MCF 10A (cell line): ENCODE results near the gene CTXND2. TPM values are rescaled to one million over a fixed set of nuclear protein-coding genes. Genes with fewer than 3 reads are reported as not detected.
"Not testable (repeated sequence)": the region's sequence is repeated elsewhere in the genome, so short reads cannot be mapped to it uniquely, and the experiment has no call there.

Experiments
- BruUV-seq: library from RNA; stranded (reverse); fragments of 400-500 nt; replicated peaks from 2 replicates; lab custom pipeline; 2021; lab: Mats Ljungman, UMichigan
- CTCF ChIA-PET: fragments of 300-600 bp; sonication (Branson Sonifier 250); formaldehyde crosslinking; extraction: SDS; loops from one replicate; lab custom pipeline; 2021; ENCODE audit warnings: antibody characterized with exemption, inconsistent platforms; lab: Yijun Ruan, JAX
- POLR2A ChIA-PET: fragments of 300-600, 350-650 bp; sonication (Branson Sonifier 250); formaldehyde crosslinking; extraction: SDS; loops from one replicate; lab custom pipeline; 2020; ENCODE audit warnings: antibody characterized with exemption, inconsistent platforms; lab: Yijun Ruan, JAX
- DNase-seq: peaks from one replicate; pipeline ENCODE4 v3.0.0-alpha.2; 2018; ENCODE audit not compliant: unreplicated experiment
- H3K27ac Mint-ChIP-seq: one replicate; pipeline ENCODE4 v1.8.0; 2022; ENCODE audit warnings: mild to moderate bottlenecking, low read depth, mixed read lengths; ENCODE audit not compliant: unreplicated experiment
- H3K27me3 Mint-ChIP-seq: one replicate; pipeline ENCODE4 v1.8.0; 2022; ENCODE audit warnings: mixed read lengths; ENCODE audit not compliant: insufficient read depth, unreplicated experiment
- H3K36me3 Mint-ChIP-seq: one replicate; pipeline ENCODE4 v1.8.0; 2022; ENCODE audit warnings: mild to moderate bottlenecking, moderate library complexity, mixed read lengths; ENCODE audit not compliant: insufficient read depth, unreplicated experiment
- H3K4me1 Mint-ChIP-seq: one replicate; pipeline ENCODE4 v1.8.0; 2022; ENCODE audit warnings: mixed read lengths; ENCODE audit not compliant: insufficient read depth, unreplicated experiment
- H3K4me3 Mint-ChIP-seq: one replicate; pipeline ENCODE4 v1.8.0; 2022; ENCODE audit warnings: mild to moderate bottlenecking, moderate library complexity, mixed read lengths; ENCODE audit not compliant: unreplicated experiment
- H3K9me3 Mint-ChIP-seq: one replicate; pipeline ENCODE4 v1.8.0; 2022; ENCODE audit warnings: mixed read lengths; ENCODE audit not compliant: unreplicated experiment
- intact Hi-C: fragments of 100-400 bp; cut with micrococcal nuclease; formaldehyde crosslinking; loops from 2 replicates; pipeline ENCODE4 v1.14.1; 2022
- total RNA-seq: library from RNA; stranded (reverse); gene quantifications from 2 replicates; pipeline ENCODE4 v1.2.3, GENCODE V29; 2022
- TF ChIP-seq, protein P1 (sequence below): fragments of 200-600 bp; IDR thresholded peaks from one replicate; pipeline ENCODE4 v1.8.0; 2022; ENCODE audit warnings: antibody characterized with exemption, mild to moderate bottlenecking; ENCODE audit not compliant: unreplicated experiment

The CTXND2 gene
- total RNA-seq, 1 experiment from 2014 or later, result not detected

GRCh38 chr1:150842964-150843363 lies 44.0 kb upstream of the CTXND2 start:
- H3K27ac Mint-ChIP-seq, result peak overlapping the region; percentile 42
- no peak for DNase-seq
- BruUV-seq, result no TSS peak
- no peak overlapping the region for H3K4me3 Mint-ChIP-seq
- intact Hi-C loops, result no loop called here
- H3K9me3 Mint-ChIP-seq, result no peaks in the 10 kb centered on the region
- H3K27me3 Mint-ChIP-seq, result no peaks in the 10 kb centered on the region
- H3K4me1 Mint-ChIP-seq, result no peaks in the 10 kb centered on the region
- H3K36me3 Mint-ChIP-seq, result peaks cover 77% of the 10 kb centered on the region
- CTCF ChIA-PET, result interaction anchor here (1.6 to 2.5 kb wide), 3 partner anchors 13 to 80 kb away, joined by 3 to 11 read pairs (median 8); no protein-coding TSS in a partner anchor
- POLR2A ChIA-PET, result interaction anchor here (1.2 kb wide), 1 partner anchor 12 kb away, joined by 3 read pairs; no protein-coding TSS in a partner anchor
- TF ChIP-seq, protein P1, sequence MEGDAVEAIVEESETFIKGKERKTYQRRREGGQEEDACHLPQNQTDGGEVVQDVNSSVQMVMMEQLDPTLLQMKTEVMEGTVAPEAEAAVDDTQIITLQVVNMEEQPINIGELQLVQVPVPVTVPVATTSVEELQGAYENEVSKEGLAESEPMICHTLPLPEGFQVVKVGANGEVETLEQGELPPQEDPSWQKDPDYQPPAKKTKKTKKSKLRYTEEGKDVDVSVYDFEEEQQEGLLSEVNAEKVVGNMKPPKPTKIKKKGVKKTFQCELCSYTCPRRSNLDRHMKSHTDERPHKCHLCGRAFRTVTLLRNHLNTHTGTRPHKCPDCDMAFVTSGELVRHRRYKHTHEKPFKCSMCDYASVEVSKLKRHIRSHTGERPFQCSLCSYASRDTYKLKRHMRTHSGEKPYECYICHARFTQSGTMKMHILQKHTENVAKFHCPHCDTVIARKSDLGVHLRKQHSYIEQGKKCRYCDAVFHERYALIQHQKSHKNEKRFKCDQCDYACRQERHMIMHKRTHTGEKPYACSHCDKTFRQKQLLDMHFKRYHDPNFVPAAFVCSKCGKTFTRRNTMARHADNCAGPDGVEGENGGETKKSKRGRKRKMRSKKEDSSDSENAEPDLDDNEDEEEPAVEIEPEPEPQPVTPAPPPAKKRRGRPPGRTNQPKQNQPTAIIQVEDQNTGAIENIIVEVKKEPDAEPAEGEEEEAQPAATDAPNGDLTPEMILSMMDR, result no peak

DNA sequence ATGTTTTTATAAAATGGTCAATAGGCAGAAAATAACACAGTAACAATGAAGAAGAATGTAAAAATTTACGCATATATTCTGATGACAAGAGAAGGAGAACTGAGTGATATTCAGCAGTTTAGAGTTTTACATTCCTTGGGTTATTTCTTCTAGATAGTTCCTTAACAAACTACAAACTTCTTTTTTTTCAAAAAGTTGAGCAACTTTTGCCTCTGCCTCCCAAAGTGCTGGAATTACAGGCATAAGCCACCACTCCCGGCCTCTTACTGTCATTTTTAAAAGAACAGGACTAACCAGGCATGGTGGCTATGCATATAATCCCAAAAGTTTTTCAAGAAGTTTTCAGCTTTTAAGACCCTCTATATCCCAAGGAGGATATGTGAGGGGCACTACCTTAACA lies 43.5 kb upstream of the CTXND2 start:
- ChIA-PET POLR2A (interaction anchor here (1.2 to 1.6 kb wide), 2 partner anchors 12 to 15 kb away, joined by 3 read pairs; no protein-coding TSS in a partner anchor), CTCF (interaction anchor here (0.6 to 2.5 kb wide), 4 partner anchors 12 to 79 kb away, joined by 3 to 11 read pairs (median 6); no protein-coding TSS in a partner anchor)
- intact Hi-C loops, result no loop called here

GRCh38 chr1:150846473-150847146 lies 40.3 kb upstream of the CTXND2 start:
- TF ChIP-seq, protein P1, result no peak
- intact Hi-C loops, result no loop called here
- Mint-ChIP-seq H3K27ac (no peak overlapping the region), H3K9me3 (no peaks in the 10 kb centered on the region), H3K27me3 (no peaks in the 10 kb centered on the region), H3K4me3 (no peak overlapping the region), H3K36me3 (peaks cover 63% of the 10 kb centered on the region), H3K4me1 (no peaks in the 10 kb centered on the region)
- no TSS peak for BruUV-seq
- ChIA-PET CTCF (interaction anchor here (1.5 kb wide), 1 partner anchor 149 kb away, joined by 5 read pairs; no protein-coding TSS in a partner anchor), POLR2A (no interaction called here)
- DNase-seq, result no peak

More for the DNA sequence above, 43.5 kb upstream of the CTXND2 start:
- no peaks in the 10 kb centered on the region for H3K27me3 Mint-ChIP-seq
- no peaks in the 10 kb centered on the region for H3K9me3 Mint-ChIP-seq
- TF ChIP-seq, protein P1, result no peak
- peaks cover 77% of the 10 kb centered on the region for H3K36me3 Mint-ChIP-seq
- DNase-seq, result no peak
- H3K27ac Mint-ChIP-seq, result peak overlapping the region; percentile 42
- H3K4me1 Mint-ChIP-seq, result no peaks in the 10 kb centered on the region
- H3K4me3 Mint-ChIP-seq, result no peak overlapping the region
- BruUV-seq, result no TSS peak

DNA sequence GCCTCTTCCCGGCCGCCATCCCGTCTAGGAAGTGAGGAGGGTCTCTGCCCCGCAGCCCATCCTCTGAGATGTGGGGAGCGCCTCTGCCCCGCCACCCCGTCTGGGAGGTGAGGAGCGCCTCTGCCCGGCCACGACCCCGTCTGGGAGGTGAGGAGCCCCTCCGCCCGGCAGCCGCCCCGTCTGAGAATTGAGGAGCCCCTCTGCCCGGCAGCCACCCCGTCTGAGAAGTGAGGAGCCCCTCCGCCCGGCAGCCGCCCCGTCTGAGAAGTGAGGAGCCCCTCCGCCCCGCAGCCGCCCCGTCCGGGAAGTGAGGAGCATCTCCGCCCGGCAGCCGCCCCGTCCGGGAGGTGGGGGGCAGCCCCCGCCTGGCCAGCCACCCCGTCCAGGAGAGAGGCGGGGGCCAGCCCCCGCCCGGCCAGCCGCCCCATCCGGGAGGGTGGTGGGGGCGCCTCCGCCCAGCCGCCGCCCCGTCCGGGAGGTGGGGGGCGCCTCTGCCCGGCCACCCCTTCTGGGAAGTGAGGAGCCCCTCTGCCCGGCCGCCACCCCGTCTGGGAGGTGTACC lies 36.1 kb upstream of the CTXND2 start:
- DNase-seq, intact Hi-C loops, H3K4me3 Mint-ChIP-seq, H3K4me1 Mint-ChIP-seq, H3K9me3 Mint-ChIP-seq, POLR2A ChIA-PET, BruUV-seq, H3K27ac Mint-ChIP-seq, CTCF ChIA-PET, H3K27me3 Mint-ChIP-seq: not testable (repeated sequence)
- H3K36me3 Mint-ChIP-seq, result peaks cover 80% of the 10 kb centered on the region

DNA sequence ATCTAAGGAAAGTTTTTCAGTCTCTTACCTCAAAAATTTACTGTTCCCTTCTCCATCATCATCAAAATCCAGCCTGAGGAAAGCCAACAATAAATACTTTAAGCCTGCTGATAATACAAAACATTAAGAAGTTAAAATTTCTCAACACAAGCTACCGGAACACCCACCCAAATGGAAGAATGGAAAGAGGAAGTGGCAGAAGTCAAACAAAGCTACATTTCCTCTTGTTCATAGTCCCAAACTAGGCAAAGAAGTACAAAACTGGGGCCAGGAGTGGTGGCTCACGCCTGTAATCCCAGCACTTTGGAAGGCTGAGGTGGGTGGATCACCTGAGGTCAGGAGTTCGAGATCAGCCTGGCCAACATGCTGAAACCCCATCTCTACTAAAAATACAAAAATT lies 34.2 kb upstream of the CTXND2 start:
- H3K27me3 Mint-ChIP-seq, POLR2A ChIA-PET, H3K4me3 Mint-ChIP-seq, H3K27ac Mint-ChIP-seq, BruUV-seq, DNase-seq, intact Hi-C loops, H3K4me1 Mint-ChIP-seq, H3K9me3 Mint-ChIP-seq: not testable (repeated sequence)
- H3K36me3 Mint-ChIP-seq, result peaks cover 79% of the 10 kb centered on the region
- CTCF ChIA-PET, result interaction anchor here (0.6 to 0.7 kb wide), 2 partner anchors 20 to 212 kb away, joined by 4 read pairs; no protein-coding TSS in a partner anchor
